Progenitor cell of endocrine pancreas (in vitro differentiated cells): ENCODE measurements around the gene FAM168B. TPM values are rescaled to one million over a fixed set of nuclear protein-coding genes. Genes with fewer than 3 reads are reported as not detected.
"Not testable (repeated sequence)": the region's sequence is repeated elsewhere in the genome, so short reads cannot be mapped to it uniquely, and the experiment has no call there.

Experiments used
- DNase-seq: peaks from one replicate; pipeline ENCODE4 v3.0.0; 2021; ENCODE audit warnings: low spot score; ENCODE audit not compliant: unreplicated experiment
- H3K27ac Mint-ChIP-seq: 2 replicates; pipeline ENCODE4 v1.8.0; 2021; ENCODE audit warnings: mild to moderate bottlenecking, moderate library complexity, mixed read lengths
- H3K27me3 Mint-ChIP-seq: 2 replicates; pipeline ENCODE4 v1.8.0; 2021; ENCODE audit warnings: mixed read lengths
- H3K36me3 Mint-ChIP-seq: 2 replicates; pipeline ENCODE4 v1.8.0; 2022; ENCODE audit warnings: mixed read lengths; ENCODE audit not compliant: insufficient read depth
- H3K4me1 Mint-ChIP-seq: 2 replicates; pipeline ENCODE4 v1.8.0; 2021; ENCODE audit warnings: low read depth, mixed read lengths
- H3K4me3 Mint-ChIP-seq: 2 replicates; pipeline ENCODE4 v1.8.0; 2021; ENCODE audit warnings: low read depth, mild to moderate bottlenecking, moderate library complexity, mixed read lengths
- H3K9me3 Mint-ChIP-seq: 2 replicates; pipeline ENCODE4 v1.8.0; 2021; ENCODE audit warnings: low read depth, mixed read lengths
- CTCF ChIP-seq: fragments of 200-600 bp; sonication (generic); IDR thresholded peaks from one replicate; pipeline ENCODE4 v1.5.0; 2021; ENCODE audit warnings: antibody characterized with exemption, mild to moderate bottlenecking; ENCODE audit not compliant: unreplicated experiment
- total RNA-seq: library from RNA; stranded (reverse); gene quantifications from 2 replicates; pipeline ENCODE4 v1.2.1, GENCODE V29; 2021

The FAM168B gene
- total RNA-seq, 1 donor from 2014 or later = 111 TPM

DNA sequence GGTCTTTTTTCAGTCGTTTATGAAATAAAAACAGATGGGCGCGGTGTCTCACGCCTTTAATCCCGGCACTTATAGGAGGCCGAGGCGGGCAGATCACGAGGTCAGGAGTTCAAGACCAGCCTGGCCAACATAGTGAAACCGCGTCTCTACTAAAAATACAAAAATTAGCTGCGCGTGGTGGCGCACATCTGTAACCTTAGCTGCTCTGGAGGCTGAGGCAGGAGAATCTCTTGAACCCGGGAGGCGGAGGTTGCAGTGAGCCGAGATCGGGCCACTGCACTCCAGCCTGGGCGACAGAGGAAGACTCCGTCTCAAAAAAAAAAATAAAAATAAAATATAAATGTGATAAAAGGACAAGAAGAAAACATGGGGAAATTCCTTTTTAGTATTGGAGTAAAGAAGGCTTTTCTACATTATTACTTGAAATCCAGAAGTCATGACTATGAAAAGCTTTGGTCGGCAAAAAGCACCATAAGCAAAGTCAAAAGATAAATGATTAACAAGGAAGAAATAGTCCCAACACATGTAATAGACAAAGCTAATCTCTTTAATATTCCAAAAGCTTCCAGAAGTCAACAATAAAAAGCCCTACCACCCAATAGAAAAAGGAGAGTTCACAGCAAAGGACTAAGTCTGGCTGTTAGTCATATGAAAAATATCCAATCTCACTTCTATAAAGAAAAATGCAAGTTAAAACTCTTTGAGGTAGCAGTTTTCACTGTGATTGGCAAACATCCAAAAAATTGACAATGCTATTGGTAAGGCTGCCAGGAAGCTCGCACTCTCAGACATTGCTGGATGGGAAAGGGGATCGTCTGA lies 1.4 kb upstream of the FAM168B start:
- H3K9me3 Mint-ChIP-seq = no peaks in the 10 kb centered on the region
- peak overlapping the region; percentile 99 for H3K27ac Mint-ChIP-seq
- no peak for DNase-seq
- peaks cover 5% of the 10 kb centered on the region for H3K36me3 Mint-ChIP-seq
- peak overlapping the region; percentile 91 for H3K4me3 Mint-ChIP-seq
- no peak for TF ChIP-seq CTCF
- H3K4me1 Mint-ChIP-seq = peaks cover 9% of the 10 kb centered on the region
- no peaks in the 10 kb centered on the region for H3K27me3 Mint-ChIP-seq

GRCh38 chr2:131093696-131094462 lies 619 bp upstream of the FAM168B start:
- no peak for TF ChIP-seq CTCF
- peaks cover 5% of the 10 kb centered on the region for H3K36me3 Mint-ChIP-seq

DNA sequence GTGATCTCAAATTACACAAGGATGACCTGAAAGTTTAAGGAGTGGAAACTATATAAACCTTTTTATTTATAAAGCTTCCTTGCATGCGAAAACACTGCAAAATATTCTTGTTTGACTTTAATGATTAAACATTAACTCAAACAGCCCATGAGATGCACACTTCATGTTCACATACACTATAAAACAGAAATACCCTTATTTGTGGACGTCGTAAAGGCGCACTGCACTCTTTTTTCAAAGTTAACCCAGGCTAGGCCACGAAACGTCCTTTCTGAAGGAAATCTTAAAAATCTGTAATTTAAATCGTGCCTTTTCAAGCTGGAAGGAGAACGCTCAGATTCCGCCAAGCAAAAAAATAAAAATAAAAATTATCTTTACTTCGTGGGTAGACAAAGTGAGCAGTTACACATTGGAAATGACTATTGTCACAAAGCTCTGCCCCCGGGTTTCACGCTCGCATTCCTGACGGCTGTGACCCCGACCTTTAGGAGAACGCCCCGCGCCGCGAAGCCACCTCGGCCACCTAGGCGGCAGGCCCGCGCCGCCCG lies 728 bp downstream of the FAM168B start:
- Mint-ChIP-seq H3K27me3 (no peaks in the 10 kb centered on the region), H3K4me3 (peak overlapping the region; percentile 84), H3K4me1 (peaks cover 9% of the 10 kb centered on the region), H3K9me3 (no peaks in the 10 kb centered on the region), H3K36me3 (peaks cover 7% of the 10 kb centered on the region), H3K27ac (peak overlapping the region; percentile 95)
- no peak for TF ChIP-seq CTCF
- DNase-seq = no peak

More at GRCh38 chr2:131093696-131094462, 619 bp upstream of the FAM168B start:
- DNase-seq = no peak
- Mint-ChIP-seq H3K4me1 (peaks cover 9% of the 10 kb centered on the region), H3K27ac (peak overlapping the region; percentile 99), H3K9me3 (no peaks in the 10 kb centered on the region), H3K27me3 (no peaks in the 10 kb centered on the region), H3K4me3 (peak overlapping the region; percentile 91)

- no peak for DNase-seq
- H3K27me3 Mint-ChIP-seq = no peaks in the 10 kb centered on the region
- TF ChIP-seq CTCF = no peak
- no peaks in the 10 kb centered on the region for H3K9me3 Mint-ChIP-seq
- H3K36me3 Mint-ChIP-seq = peaks cover 28% of the 10 kb centered on the region
- H3K4me3 Mint-ChIP-seq = no peak overlapping the region
- H3K27ac Mint-ChIP-seq = no peak overlapping the region
- no peaks in the 10 kb centered on the region for H3K4me1 Mint-ChIP-seq
These were observed 7.6 kb downstream of the FAM168B start for GRCh38 chr2:131085646-131086045.

GRCh38 chr2:131081190-131081589 lies 12.1 kb downstream of the FAM168B start:
- no peak for DNase-seq
- Mint-ChIP-seq H3K4me1 (peaks cover 20% of the 10 kb centered on the region), H3K27me3 (no peaks in the 10 kb centered on the region), H3K9me3 (no peaks in the 10 kb centered on the region), H3K27ac (peak overlapping the region; percentile 43), H3K4me3 (no peak overlapping the region), H3K36me3 (peaks cover 31% of the 10 kb centered on the region)
- TF ChIP-seq CTCF = no peak

GRCh38 chr2:131079931-131080330 lies 13.3 kb downstream of the FAM168B start:
- not testable (repeated sequence) for H3K9me3 Mint-ChIP-seq, DNase-seq, H3K4me3 Mint-ChIP-seq, H3K27me3 Mint-ChIP-seq
- peak overlapping the region; percentile 56 for H3K27ac Mint-ChIP-seq
- H3K4me1 Mint-ChIP-seq = peaks cover 24% of the 10 kb centered on the region
- peaks cover 32% of the 10 kb centered on the region for H3K36me3 Mint-ChIP-seq
